GM23338 (cell line): Measurements from ENCODE around the gene OR52E1.

ENCODE experiments used
- CREB1 ChIP-seq: fragments of 250-450 bp; sonication (Bioruptor Pico); IDR thresholded peaks from 2 replicates; pipeline ENCODE4 v1.5.0; 2020; ENCODE audit warnings: low read depth, mild to moderate bottlenecking, moderate library complexity
- CTCF ChIP-seq, 2 experiments: fragments of 200-600 bp in 1 of 2; sonication (generic) in 1 of 2; conservative IDR thresholded peaks; 2 replicates each; pipeline versions ENCODE4 v1.5.1 to v1.6.1; 2016 to 2017; ENCODE audit warnings: antibody characterized with exemption in 2 of 2, low read depth in 2 of 2, mild to moderate bottlenecking in 2 of 2, moderate library complexity in 1 of 2
- ETS1 ChIP-seq: IDR thresholded peaks from 2 replicates; pipeline ENCODE4 v1.6.1; 2016; ENCODE audit warnings: antibody characterized with exemption
- EZH2 ChIP-seq: fragments of 200-600 bp; sonication (generic); IDR thresholded peaks from one replicate; pipeline ENCODE4 v1.8.0; 2017; ENCODE audit warnings: antibody characterized with exemption, mild to moderate bottlenecking, low read depth; ENCODE audit not compliant: unreplicated experiment
- EZH2phosphoT487 ChIP-seq: fragments of 200-600 bp; sonication (generic); IDR thresholded peaks from one replicate; pipeline ENCODE4 v1.8.1; 2018; ENCODE audit warnings: antibody characterized with exemption; ENCODE audit not compliant: unreplicated experiment
- JUNB ChIP-seq: IDR thresholded peaks from one replicate; pipeline ENCODE4 v1.6.1; 2016; ENCODE audit warnings: antibody characterized with exemption; ENCODE audit not compliant: unreplicated experiment
- NANOG ChIP-seq: IDR thresholded peaks from 2 replicates; pipeline ENCODE4 v1.6.1; 2016; ENCODE audit warnings: antibody characterized with exemption, borderline replicate concordance
- POLR2AphosphoS5 ChIP-seq: IDR thresholded peaks from 2 replicates; pipeline ENCODE4 v1.6.1; 2016; ENCODE audit warnings: antibody characterized with exemption, low read depth
- STAT1 ChIP-seq: IDR thresholded peaks from one replicate; pipeline ENCODE4 v1.6.1; 2016; ENCODE audit warnings: antibody characterized with exemption; ENCODE audit not compliant: unreplicated experiment
- ZNF331 ChIP-seq: fragments of 250-450 bp; sonication (Bioruptor Pico); IDR thresholded peaks from 2 replicates; pipeline ENCODE4 v1.5.0; 2020; ENCODE audit warnings: low read depth, mild to moderate bottlenecking, moderate library complexity
- TF ChIP-seq, protein P1 (sequence below): IDR thresholded peaks from one replicate; pipeline ENCODE4 v1.6.1; 2018; ENCODE audit warnings: antibody characterized with exemption; ENCODE audit not compliant: unreplicated experiment
- TF ChIP-seq, protein P2 (sequence below): fragments of 250-450 bp; sonication (Bioruptor Pico); IDR thresholded peaks from 2 replicates; pipeline ENCODE4 v1.5.0; 2020; ENCODE audit warnings: mild to moderate bottlenecking, moderate library complexity

DNA sequence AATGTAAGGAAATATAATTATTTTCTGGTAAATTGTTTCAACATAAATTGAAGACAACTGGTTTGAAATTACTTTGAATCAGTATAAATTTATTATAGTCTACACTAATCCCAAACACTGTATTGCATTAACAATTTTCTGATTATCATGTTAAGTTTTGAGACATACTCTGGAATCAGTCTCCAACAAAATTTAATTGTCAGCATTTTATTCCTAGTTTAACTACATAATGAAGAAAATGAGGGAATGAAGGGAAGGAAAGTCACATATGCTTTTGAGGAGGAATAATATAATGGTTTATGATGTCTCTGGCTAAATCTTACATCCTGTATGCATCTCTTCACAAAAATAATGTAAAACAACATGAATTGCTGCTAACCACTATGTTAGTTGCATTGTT is 14.2 kb downstream of the OR52E1 start:
- TF ChIP-seq CTCF (conservative IDR thresholded peaks at IDR 0.05; ENCODE audit: low read depth in 2 of 2) (no peak), CREB1 (CRISPR knock-in tag) (no peak), ETS1 (no peak), POLR2AphosphoS5 (no peak), EZH2 (no peak), JUNB (no peak), STAT1 (no peak), ZNF331 (no peak), EZH2phosphoT487 (no peak), NANOG (no peak)
- TF ChIP-seq, protein P1, sequence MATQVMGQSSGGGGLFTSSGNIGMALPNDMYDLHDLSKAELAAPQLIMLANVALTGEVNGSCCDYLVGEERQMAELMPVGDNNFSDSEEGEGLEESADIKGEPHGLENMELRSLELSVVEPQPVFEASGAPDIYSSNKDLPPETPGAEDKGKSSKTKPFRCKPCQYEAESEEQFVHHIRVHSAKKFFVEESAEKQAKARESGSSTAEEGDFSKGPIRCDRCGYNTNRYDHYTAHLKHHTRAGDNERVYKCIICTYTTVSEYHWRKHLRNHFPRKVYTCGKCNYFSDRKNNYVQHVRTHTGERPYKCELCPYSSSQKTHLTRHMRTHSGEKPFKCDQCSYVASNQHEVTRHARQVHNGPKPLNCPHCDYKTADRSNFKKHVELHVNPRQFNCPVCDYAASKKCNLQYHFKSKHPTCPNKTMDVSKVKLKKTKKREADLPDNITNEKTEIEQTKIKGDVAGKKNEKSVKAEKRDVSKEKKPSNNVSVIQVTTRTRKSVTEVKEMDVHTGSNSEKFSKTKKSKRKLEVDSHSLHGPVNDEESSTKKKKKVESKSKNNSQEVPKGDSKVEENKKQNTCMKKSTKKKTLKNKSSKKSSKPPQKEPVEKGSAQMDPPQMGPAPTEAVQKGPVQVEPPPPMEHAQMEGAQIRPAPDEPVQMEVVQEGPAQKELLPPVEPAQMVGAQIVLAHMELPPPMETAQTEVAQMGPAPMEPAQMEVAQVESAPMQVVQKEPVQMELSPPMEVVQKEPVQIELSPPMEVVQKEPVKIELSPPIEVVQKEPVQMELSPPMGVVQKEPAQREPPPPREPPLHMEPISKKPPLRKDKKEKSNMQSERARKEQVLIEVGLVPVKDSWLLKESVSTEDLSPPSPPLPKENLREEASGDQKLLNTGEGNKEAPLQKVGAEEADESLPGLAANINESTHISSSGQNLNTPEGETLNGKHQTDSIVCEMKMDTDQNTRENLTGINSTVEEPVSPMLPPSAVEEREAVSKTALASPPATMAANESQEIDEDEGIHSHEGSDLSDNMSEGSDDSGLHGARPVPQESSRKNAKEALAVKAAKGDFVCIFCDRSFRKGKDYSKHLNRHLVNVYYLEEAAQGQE = no peak
- TF ChIP-seq, protein P2, sequence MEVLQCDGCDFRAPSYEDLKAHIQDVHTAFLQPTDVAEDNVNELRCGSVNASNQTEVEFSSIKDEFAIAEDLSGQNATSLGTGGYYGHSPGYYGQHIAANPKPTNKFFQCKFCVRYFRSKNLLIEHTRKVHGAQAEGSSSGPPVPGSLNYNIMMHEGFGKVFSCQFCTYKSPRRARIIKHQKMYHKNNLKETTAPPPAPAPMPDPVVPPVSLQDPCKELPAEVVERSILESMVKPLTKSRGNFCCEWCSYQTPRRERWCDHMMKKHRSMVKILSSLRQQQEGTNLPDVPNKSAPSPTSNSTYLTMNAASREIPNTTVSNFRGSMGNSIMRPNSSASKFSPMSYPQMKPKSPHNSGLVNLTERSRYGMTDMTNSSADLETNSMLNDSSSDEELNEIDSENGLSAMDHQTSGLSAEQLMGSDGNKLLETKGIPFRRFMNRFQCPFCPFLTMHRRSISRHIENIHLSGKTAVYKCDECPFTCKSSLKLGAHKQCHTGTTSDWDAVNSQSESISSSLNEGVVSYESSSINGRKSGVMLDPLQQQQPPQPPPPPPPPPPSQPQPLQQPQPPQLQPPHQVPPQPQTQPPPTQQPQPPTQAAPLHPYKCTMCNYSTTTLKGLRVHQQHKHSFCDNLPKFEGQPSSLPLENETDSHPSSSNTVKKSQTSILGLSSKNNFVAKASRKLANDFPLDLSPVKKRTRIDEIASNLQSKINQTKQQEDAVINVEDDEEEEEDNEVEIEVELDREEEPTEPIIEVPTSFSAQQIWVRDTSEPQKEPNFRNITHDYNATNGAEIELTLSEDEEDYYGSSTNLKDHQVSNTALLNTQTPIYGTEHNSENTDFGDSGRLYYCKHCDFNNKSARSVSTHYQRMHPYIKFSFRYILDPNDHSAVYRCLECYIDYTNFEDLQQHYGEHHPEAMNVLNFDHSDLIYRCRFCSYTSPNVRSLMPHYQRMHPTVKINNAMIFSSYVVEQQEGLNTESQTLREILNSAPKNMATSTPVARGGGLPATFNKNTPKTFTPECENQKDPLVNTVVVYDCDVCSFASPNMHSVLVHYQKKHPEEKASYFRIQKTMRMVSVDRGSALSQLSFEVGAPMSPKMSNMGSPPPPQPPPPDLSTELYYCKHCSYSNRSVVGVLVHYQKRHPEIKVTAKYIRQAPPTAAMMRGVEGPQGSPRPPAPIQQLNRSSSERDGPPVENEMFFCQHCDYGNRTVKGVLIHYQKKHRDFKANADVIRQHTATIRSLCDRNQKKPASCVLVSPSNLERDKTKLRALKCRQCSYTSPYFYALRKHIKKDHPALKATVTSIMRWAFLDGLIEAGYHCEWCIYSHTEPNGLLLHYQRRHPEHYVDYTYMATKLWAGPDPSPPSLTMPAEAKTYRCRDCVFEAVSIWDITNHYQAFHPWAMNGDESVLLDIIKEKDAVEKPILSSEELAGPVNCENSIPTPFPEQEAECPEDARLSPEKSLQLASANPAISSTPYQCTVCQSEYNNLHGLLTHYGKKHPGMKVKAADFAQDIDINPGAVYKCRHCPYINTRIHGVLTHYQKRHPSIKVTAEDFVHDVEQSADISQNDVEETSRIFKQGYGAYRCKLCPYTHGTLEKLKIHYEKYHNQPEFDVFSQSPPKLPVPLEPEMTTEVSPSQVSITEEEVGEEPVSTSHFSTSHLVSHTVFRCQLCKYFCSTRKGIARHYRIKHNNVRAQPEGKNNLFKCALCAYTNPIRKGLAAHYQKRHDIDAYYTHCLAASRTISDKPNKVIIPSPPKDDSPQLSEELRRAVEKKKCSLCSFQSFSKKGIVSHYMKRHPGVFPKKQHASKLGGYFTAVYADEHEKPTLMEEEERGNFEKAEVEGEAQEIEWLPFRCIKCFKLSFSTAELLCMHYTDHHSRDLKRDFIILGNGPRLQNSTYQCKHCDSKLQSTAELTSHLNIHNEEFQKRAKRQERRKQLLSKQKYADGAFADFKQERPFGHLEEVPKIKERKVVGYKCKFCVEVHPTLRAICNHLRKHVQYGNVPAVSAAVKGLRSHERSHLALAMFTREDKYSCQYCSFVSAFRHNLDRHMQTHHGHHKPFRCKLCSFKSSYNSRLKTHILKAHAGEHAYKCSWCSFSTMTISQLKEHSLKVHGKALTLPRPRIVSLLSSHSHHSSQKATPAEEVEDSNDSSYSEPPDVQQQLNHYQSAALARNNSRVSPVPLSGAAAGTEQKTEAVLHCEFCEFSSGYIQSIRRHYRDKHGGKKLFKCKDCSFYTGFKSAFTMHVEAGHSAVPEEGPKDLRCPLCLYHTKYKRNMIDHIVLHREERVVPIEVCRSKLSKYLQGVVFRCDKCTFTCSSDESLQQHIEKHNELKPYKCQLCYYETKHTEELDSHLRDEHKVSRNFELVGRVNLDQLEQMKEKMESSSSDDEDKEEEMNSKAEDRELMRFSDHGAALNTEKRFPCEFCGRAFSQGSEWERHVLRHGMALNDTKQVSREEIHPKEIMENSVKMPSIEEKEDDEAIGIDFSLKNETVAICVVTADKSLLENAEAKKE = no peak
